ENCODE data around the gene DKKL1.

DNA sequence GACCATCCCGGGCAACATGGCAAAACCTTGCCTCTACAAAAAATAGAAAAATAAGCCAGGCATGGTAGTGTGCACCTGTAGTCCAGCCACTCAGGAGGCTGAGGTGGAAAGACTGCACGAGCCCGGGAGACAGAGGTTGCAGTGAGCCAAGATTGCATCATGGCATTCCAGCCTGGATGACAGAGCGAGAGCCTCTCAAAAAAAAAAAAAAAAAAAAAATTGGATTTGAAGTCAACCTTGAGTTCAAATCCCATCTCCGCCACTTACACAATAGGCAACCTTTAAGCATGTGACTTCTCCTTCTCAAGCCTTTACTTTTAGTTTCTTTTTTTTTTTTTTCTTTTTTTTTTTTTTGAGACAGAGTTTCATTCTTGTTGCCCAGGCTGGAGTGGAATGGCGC is 36.4 kb downstream of the DKKL1 start:
- TF ChIP-seq, protein P1, sequence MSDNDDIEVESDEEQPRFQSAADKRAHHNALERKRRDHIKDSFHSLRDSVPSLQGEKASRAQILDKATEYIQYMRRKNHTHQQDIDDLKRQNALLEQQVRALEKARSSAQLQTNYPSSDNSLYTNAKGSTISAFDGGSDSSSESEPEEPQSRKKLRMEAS (IDR thresholded peaks at IDR 0.05) = no peak
- no peak for TF ChIP-seq PHF8 (IDR thresholded peaks at IDR 0.05; ENCODE audit: borderline replicate concordance, low read depth)

Data from A549 (cell line).